Activated naive CD4-positive, alpha-beta T cell treated with anti-CD3 and anti-CD28 coated beads, Interleukin-2, amount 50 U/mL, for 72 hours (primary cell): ENCODE results near the gene CAPZA2. TPM values are rescaled to one million over a fixed set of nuclear protein-coding genes. Genes with fewer than 3 reads are reported as not detected.

ENCODE experiments used
- ATAC-seq, 2 donors: fragments of 150-1000 bp; cut with Tn5 transposase; 2 replicates each; pipeline ENCODE4 v1.10.0; 2021; ENCODE audit warnings: mild to moderate bottlenecking in 2 of 2, moderate library complexity in 2 of 2
- DNase-seq, 2 donors: peaks; one replicate each; pipeline ENCODE4 v3.0.0; 2021 to 2022; ENCODE audit warnings: low spot score in 2 of 2
- H3K27ac Mint-ChIP-seq, 2 donors: one replicate each; pipeline ENCODE4 v1.8.0; 2022; ENCODE audit warnings: mild to moderate bottlenecking in 2 of 2, mixed read lengths in 2 of 2
- H3K36me3 Mint-ChIP-seq, 2 donors: one replicate each; pipeline ENCODE4 v1.8.0; 2022; ENCODE audit warnings: mixed read lengths in 2 of 2
- H3K9me3 Mint-ChIP-seq, 2 donors: one replicate each; pipeline ENCODE4 v1.8.0; 2022; ENCODE audit warnings: mixed read lengths in 2 of 2
- total RNA-seq, 2 donors: library from RNA; stranded (reverse); gene quantifications; one replicate each; pipeline ENCODE4 v1.2.3, GENCODE V29; 2022

CAPZA2 gene
- total RNA-seq, 2 donors from 2014 or later = 97.3 to 148 TPM

GRCh38 chr7:116888895-116889294, 26.5 kb downstream of the CAPZA2 start:
- DNase-seq (no peak), ATAC-seq (no peak)
- H3K36me3 Mint-ChIP-seq = peaks cover 4 to 21% of the 10 kb centered on the region in 2 donors

DNA sequence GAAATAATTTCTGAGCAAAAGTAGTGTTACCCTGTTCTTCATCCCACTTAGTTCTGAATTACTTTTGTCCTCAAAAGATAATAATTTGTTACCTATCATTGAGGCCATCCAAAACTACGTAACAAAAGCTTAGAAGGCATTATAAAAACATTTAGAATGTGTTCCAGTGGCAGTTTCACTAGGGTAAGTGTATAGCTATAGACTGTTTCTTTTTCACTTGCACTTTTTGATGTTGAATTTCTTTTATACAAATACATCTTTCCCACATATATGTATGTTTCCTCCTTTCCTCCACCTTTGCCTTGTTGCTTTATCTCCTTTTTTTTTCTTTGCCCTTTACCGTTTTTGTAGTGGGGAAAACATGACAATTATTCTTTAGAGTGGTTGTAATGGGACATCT, 33.5 kb downstream of the CAPZA2 start:
- DNase-seq = no peak

More at GRCh38 chr7:116888895-116889294, 26.5 kb downstream of the CAPZA2 start:
- Mint-ChIP-seq H3K27ac (no peak overlapping the region), H3K9me3 (no peaks in the 10 kb centered on the region)

GRCh38 chr7:116897661-116898060, 35.3 kb downstream of the CAPZA2 start:
- no peak for DNase-seq
- H3K36me3 Mint-ChIP-seq = peaks cover 17 to 35% of the 10 kb centered on the region in 2 donors
- H3K9me3 Mint-ChIP-seq = no peaks in the 10 kb centered on the region
- no peak for ATAC-seq
- H3K27ac Mint-ChIP-seq = no peak overlapping the region

More for the DNA sequence above, 33.5 kb downstream of the CAPZA2 start:
- H3K9me3 Mint-ChIP-seq = no peaks in the 10 kb centered on the region
- peaks cover 17 to 39% of the 10 kb centered on the region in 2 donors for H3K36me3 Mint-ChIP-seq
- ATAC-seq = no peak
- no peak overlapping the region for H3K27ac Mint-ChIP-seq

GRCh38 chr7:116899308-116899707, 36.9 kb downstream of the CAPZA2 start:
- DNase-seq = no peak
- ATAC-seq = no peak
- H3K27ac Mint-ChIP-seq = no peak overlapping the region
- no peaks in the 10 kb centered on the region for H3K9me3 Mint-ChIP-seq
- peaks cover 23% of the 10 kb centered on the region in 2 donors for H3K36me3 Mint-ChIP-seq

- DNase-seq (no peak), ATAC-seq (no peak)
- Mint-ChIP-seq H3K36me3 (peaks cover 23% of the 10 kb centered on the region in 2 donors), H3K9me3 (no peaks in the 10 kb centered on the region), H3K27ac (no peak overlapping the region)
Observed at GRCh38 chr7:116901143-116901542, 38.8 kb downstream of the CAPZA2 start.

DNA sequence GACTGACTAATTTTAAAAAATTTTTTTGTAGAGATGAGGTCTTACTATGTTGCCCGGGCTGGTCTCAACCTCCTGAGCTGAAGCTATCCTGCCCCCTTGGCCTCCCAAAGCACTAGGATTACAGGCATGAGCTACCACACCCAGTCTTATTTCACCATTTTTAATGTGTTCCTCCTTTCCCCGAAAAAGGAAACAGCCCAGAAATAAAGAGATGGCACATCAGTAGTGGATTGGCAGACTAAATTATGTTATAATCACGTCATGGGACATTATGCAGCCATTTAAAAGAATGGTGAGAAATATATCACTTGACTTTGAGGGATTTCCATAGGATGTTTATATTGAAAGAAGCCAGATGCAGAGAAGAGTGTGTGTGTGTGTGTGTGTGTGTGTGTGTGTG, 40.5 kb downstream of the CAPZA2 start:
- Mint-ChIP-seq H3K36me3 (peaks cover 19 to 21% of the 10 kb centered on the region in 2 donors), H3K27ac (no peak overlapping the region), H3K9me3 (no peaks in the 10 kb centered on the region)
- DNase-seq (no peak), ATAC-seq (no peak)

DNA sequence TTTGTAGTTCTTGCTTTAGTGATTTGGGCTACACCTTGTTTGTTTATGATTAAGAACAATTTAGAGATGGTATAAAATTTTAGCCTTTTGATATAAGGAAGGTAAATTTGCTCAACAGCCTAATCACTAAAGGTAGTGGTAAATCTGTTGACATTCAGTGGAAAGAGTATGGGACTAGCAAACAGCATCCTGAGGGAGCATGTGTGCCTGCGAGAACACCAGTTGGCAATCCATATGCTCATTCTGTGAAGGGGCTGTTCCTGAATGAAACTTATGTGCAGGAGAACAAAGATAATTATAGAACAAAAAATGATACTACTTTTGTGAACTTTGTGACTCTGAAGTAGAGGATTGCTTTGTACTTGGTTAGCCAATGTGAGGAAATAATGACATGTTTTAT, 44.0 kb downstream of the CAPZA2 start:
- no peak for ATAC-seq
- Mint-ChIP-seq H3K9me3 (no peaks in the 10 kb centered on the region), H3K27ac (no peak overlapping the region), H3K36me3 (peaks cover 6 to 23% of the 10 kb centered on the region in 2 donors)
- no peak for DNase-seq

- H3K36me3 Mint-ChIP-seq = peaks cover 0 to 44% of the 10 kb centered on the region in 2 donors
Observed at GRCh38 chr7:116910383-116910782, 48.0 kb downstream of the CAPZA2 start.

GRCh38 chr7:116911801-116912200, 49.4 kb downstream of the CAPZA2 start:
- no peak overlapping the region for H3K27ac Mint-ChIP-seq
- ATAC-seq = no peak
- no peak for DNase-seq
- no peaks in the 10 kb centered on the region for H3K9me3 Mint-ChIP-seq
- peaks cover 0 to 44% of the 10 kb centered on the region in 2 donors for H3K36me3 Mint-ChIP-seq

More at GRCh38 chr7:116910383-116910782, 48.0 kb downstream of the CAPZA2 start:
- no peak for ATAC-seq
- no peak for DNase-seq
- Mint-ChIP-seq H3K27ac (no peak overlapping the region), H3K9me3 (no peaks in the 10 kb centered on the region)

DNA sequence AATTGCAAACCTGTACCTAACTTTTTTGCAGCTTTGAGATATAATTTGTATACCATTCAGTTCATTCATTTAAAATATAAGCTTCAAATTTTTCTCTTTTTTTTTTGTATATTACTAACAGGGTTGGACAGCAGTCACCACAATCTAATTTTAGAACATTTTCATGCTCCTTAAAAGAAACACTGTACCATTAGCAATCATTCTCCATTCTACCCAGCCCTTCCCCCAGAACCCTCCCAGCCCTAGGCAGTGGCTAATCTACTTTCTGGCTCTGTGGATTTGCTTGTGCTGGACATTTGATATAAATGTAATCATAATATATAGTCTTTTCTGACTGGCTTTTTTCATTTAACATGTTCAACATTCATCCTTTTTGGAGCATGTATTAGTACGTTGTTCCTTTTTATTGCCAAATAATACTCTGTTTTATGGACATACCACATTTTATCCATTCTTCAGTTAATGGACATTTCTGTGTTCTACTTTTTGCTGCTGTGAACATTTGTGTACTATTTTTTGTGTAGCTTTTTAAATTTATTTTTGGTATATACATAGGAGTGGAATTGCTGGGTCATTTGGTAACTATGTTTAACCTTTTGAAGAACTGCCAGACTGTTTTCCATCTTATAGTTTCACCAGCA, 50.0 kb downstream of the CAPZA2 start:
- no peaks in the 10 kb centered on the region for H3K9me3 Mint-ChIP-seq
- no peak overlapping the region for H3K27ac Mint-ChIP-seq
- H3K36me3 Mint-ChIP-seq = peaks cover 0 to 44% of the 10 kb centered on the region in 2 donors
- DNase-seq (no peak), ATAC-seq (no peak)

DNA sequence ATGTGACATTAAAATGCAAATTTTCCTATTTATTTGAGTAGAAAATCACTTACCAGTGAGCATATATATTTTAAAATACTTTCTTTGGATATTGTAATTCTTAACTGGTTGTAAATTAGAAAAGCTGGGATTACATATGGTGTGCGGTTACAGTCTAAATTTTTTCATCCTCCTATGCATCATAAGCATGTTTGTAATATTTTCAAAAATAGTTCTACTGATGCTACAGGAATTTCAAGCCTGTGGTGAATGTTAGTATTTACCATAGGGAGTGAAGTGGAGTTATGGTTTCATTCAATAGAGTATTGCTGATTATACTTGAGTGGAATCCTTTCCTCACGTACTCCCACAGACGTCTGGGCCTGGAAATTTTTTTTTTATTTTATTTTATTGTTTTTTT, 56.3 kb downstream of the CAPZA2 start:
- DNase-seq = no peak
- no peak for ATAC-seq
- no peaks in the 10 kb centered on the region for H3K9me3 Mint-ChIP-seq
- H3K36me3 Mint-ChIP-seq = peaks cover 0 to 20% of the 10 kb centered on the region in 2 donors
- no peak overlapping the region for H3K27ac Mint-ChIP-seq

DNA sequence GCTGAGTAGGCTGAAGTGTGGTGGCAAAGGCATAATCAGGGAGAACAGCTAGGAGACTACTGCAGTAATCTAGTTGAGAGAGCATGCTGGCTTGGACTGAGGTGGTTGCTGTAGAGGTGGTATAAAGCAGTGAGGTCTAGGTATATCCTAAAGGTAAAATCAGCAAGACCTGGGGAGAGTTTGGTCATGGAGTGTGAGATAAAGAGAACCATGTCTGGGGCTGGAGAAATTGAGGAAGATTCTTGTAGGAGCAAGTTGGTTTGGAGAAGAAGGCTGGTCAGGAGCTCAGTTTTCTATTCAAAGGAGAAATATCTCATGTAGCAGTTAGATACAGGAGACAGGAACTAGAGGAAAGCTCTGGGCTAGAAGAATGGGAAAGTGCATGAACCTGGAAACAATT, 58.0 kb downstream of the CAPZA2 start:
- Mint-ChIP-seq H3K27ac (no peak overlapping the region), H3K36me3 (peaks cover 0 to 12% of the 10 kb centered on the region in 2 donors), H3K9me3 (no peaks in the 10 kb centered on the region)
- DNase-seq = no peak
- ATAC-seq = no peak

- DNase-seq (no peak), ATAC-seq (no peak)
- Mint-ChIP-seq H3K9me3 (no peaks in the 10 kb centered on the region), H3K36me3 (peaks cover 0 to 12% of the 10 kb centered on the region in 2 donors), H3K27ac (no peak overlapping the region)
Observed at GRCh38 chr7:116922545-116922944, 60.2 kb downstream of the CAPZA2 start.

DNA sequence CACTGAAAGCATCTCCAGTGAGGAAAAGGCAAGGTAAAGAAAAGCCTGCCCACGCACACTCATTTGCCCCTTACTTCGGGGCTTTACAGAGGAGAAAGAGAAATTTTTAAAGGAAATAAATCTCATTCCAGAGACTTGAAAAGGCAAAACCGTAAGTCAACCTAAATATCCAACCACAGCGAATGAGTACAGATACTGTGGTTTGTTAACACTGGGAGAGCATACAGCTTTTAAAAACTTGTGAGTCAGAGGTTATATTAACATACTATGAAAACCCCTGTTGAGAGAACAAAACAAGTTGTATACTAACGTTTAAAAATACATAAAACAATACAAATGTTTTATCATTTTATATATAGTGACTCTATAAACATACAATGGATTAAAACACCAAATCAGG, 62.4 kb downstream of the CAPZA2 start:
- Mint-ChIP-seq H3K9me3 (no peaks in the 10 kb centered on the region), H3K36me3 (no peaks in the 10 kb centered on the region), H3K27ac (no peak overlapping the region)
- ATAC-seq = no peak
- DNase-seq = no peak

GRCh38 chr7:116929021-116929420, 66.6 kb downstream of the CAPZA2 start:
- Mint-ChIP-seq H3K27ac (no peak overlapping the region), H3K9me3 (no peaks in the 10 kb centered on the region), H3K36me3 (no peaks in the 10 kb centered on the region)
- ATAC-seq (no peak), DNase-seq (no peak)

DNA sequence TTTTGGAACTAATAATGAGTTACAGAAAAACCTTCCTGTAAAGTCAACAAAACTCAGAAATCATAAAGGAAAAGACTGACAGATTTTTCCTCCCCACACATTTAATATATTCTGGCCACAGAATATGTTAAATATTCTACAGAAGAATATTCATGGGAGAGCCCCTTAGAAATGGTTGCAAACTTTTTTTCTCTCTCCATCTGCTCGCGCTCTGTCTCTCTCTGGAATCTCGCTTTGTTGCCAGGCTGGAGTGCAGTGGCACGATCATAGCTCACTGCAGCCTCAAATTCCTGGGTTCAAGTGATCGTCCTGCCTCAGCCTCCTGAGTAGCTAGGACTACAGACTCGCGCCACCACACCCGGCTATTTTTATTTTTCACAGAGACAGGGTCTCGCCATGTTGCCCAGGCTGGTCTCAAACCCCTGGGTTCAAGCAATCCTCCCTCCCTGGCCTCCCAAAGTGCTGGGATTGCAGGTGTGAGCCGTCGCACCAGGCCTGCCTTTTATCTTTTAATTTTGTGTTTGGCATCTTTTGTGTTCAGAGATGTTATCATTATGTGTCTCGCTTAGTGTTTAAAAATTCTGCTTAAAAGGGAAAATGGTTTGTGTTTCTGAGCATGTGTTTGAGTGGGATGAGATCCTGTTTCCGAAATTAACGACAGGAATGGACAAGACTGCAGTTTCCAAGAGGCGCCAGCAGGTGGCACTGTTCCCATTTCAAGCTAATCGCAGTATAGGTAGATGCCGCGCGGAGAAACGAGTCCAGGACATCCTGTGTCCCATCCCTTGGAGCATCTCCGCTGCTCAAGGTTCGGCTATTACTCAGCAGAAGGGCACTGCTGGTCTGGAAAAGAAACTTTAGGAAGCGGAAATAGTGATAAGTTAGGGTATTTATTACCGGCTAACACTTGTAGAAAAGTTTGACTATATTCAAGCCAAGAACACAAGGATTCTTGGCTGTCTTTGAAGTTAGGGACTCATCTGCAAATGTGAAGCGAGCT, 67.8 kb downstream of the CAPZA2 start:
- peak; percentile 74 to 91 for ATAC-seq
- DNase-seq = peak; percentile 64 to 75
- Mint-ChIP-seq H3K9me3 (no peaks in the 10 kb centered on the region), H3K27ac (no peak overlapping the region), H3K36me3 (no peaks in the 10 kb centered on the region)

DNA sequence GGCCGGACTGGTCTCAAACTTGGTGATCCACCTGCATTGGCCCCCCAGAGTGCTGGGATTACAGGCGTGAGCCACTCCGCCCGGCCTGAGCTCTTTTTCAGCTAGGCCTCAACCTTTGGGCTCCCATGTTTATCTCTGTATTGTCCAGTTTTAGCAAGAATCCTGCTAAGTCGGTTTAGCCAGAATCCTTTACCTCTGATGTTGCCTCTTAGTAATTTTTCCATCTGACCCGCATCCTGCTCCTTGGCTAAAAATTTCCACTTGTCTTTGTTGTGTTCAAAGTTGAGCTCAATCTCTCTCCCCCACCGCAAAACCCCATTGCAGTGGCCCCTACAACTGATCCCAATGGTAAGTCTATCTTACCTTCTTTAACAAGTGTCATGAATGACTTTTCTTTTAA, 70.2 kb downstream of the CAPZA2 start:
- no peaks in the 10 kb centered on the region for H3K36me3 Mint-ChIP-seq
- DNase-seq (no peak), ATAC-seq (no peak)
- H3K9me3 Mint-ChIP-seq = no peaks in the 10 kb centered on the region
- H3K27ac Mint-ChIP-seq = no peak overlapping the region
